A673 (cell line): ENCODE measurements around the gene TOMM34. TPM values are rescaled to one million over a fixed set of nuclear protein-coding genes. Genes with fewer than 3 reads are reported as not detected.

ENCODE experiments used
- BruUV-seq: library from RNA; stranded (reverse); fragments of 400-500 nt; replicated peaks from 2 replicates; lab custom pipeline; 2021; lab: Mats Ljungman, UMichigan
- CTCF ChIA-PET: fragments of 300-600 bp; sonication (Branson Sonifier 250); formaldehyde crosslinking; loops from one replicate; lab custom pipeline; 2022; ENCODE audit warnings: antibody characterized with exemption; lab: Charles Lee
- POLR2A ChIA-PET: fragments of 300-600 bp; sonication (Branson Sonifier 250); formaldehyde crosslinking; loops from one replicate; lab custom pipeline; 2022; ENCODE audit warnings: antibody characterized with exemption; ENCODE audit not compliant: low non-redundant PET; lab: Charles Lee
- DNase-seq: peaks from one replicate; pipeline ENCODE4 v3.0.0-alpha.2; 2015; ENCODE audit warnings: low spot score
- H3K27ac ChIP-seq: fragments of 200-600 bp; sonication (generic); 2 replicates; pipeline ENCODE4 v1.5.1; 2016; ENCODE audit warnings: mixed run types, low read depth, mild to moderate bottlenecking, mixed read lengths, antibody characterized with exemption, low read length; ENCODE audit not compliant: poor library complexity, severe bottlenecking
- H3K27me3 ChIP-seq: fragments of 200-600 bp; sonication (generic); replicated peaks from 2 replicates; pipeline ENCODE4 v1.6.1; 2017; ENCODE audit warnings: mixed run types, low read depth, mild to moderate bottlenecking, mixed read lengths, antibody characterized with exemption, low read length; ENCODE audit not compliant: insufficient read depth, poor library complexity
- H3K36me3 ChIP-seq: fragments of 200-600 bp; sonication (generic); 2 replicates; pipeline ENCODE4 v1.6.1; 2016; ENCODE audit warnings: mixed run types, mild to moderate bottlenecking, mixed read lengths, antibody characterized with exemption, low read length; ENCODE audit not compliant: insufficient read depth, poor library complexity, severe bottlenecking
- H3K4me1 ChIP-seq: fragments of 200-600 bp; sonication (generic); 2 replicates; pipeline ENCODE4 v1.6.1; 2017; ENCODE audit warnings: mixed run types, mild to moderate bottlenecking, mixed read lengths, antibody characterized with exemption, low read length; ENCODE audit not compliant: insufficient read depth, poor library complexity, severe bottlenecking
- H3K4me3 ChIP-seq: fragments of 200-600 bp; sonication (generic); 2 replicates; pipeline ENCODE4 v1.5.1; 2016; ENCODE audit warnings: low read depth, mixed run types, mild to moderate bottlenecking, mixed read lengths, low read length; ENCODE audit not compliant: poor library complexity, severe bottlenecking
- H3K9me3 ChIP-seq: fragments of 200-600 bp; sonication (generic); 2 replicates; pipeline ENCODE4 v1.6.1; 2016; ENCODE audit warnings: mixed run types, low read depth, mild to moderate bottlenecking, mixed read lengths, antibody characterized with exemption, low read length; ENCODE audit not compliant: poor library complexity, severe bottlenecking
- EZH2 ChIP-seq: fragments of 200-600 bp; sonication (generic); IDR thresholded peaks from 2 replicates; pipeline ENCODE4 v1.6.1; 2017; ENCODE audit warnings: borderline replicate concordance, low read depth, mild to moderate bottlenecking, mixed read lengths, antibody characterized with exemption, low read length; ENCODE audit not compliant: poor library complexity, severe bottlenecking
- intact Hi-C: fragments of 100-400 bp; cut with micrococcal nuclease; formaldehyde crosslinking; loops from one replicate; pipeline ENCODE4 v1.10.0; 2022; ENCODE audit not compliant: unreplicated experiment
- total RNA-seq: library from RNA; stranded (reverse); gene quantifications from 2 replicates; pipeline ENCODE4 v1.2.3, GENCODE V29; 2021
- TF ChIP-seq, protein P1 (sequence below): fragments of 300-800, 200-600 bp; sonication (generic); conservative IDR thresholded peaks from 2 replicates; pipeline ENCODE4 v1.5.1; 2017; ENCODE audit warnings: low read depth, mild to moderate bottlenecking, antibody characterized with exemption, low read length, moderate library complexity, mixed read lengths

Gene TOMM34
- total RNA-seq, 1 experiment from 2014 or later, result 53.5 TPM

DNA sequence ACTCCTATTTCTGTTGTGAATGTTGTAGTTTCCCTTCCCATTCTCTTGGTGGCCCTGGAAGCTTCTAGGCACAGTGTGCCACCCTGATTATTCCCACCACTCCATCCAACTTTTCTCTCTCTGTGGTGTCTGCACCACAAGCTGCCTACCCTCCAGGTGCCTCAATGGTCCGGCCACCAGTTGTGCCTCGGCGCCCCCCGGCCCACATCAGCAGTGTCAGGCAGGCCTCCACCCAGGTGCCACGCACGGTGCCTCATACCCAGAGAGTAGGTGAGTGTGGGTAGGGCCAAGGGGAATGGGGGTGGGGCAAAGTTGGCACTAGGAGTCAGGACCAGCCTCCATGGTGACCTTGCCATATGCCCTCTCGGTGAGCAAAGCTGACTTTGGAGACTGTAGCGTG, 27.3 kb downstream of the TOMM34 start:
- CTCF ChIA-PET, result no interaction called here
- Histone ChIP-seq H3K9me3 (no peaks in the 10 kb centered on the region), H3K27me3 (no peaks in the 10 kb centered on the region), H3K4me3 (no peak overlapping the region), H3K36me3 (peaks cover 24% of the 10 kb centered on the region), H3K27ac (no peak overlapping the region), H3K4me1 (no peaks in the 10 kb centered on the region)
- intact Hi-C loops, result no loop called here
- no TSS peak for BruUV-seq
- no peak for TF ChIP-seq EZH2
- TF ChIP-seq, protein P1, sequence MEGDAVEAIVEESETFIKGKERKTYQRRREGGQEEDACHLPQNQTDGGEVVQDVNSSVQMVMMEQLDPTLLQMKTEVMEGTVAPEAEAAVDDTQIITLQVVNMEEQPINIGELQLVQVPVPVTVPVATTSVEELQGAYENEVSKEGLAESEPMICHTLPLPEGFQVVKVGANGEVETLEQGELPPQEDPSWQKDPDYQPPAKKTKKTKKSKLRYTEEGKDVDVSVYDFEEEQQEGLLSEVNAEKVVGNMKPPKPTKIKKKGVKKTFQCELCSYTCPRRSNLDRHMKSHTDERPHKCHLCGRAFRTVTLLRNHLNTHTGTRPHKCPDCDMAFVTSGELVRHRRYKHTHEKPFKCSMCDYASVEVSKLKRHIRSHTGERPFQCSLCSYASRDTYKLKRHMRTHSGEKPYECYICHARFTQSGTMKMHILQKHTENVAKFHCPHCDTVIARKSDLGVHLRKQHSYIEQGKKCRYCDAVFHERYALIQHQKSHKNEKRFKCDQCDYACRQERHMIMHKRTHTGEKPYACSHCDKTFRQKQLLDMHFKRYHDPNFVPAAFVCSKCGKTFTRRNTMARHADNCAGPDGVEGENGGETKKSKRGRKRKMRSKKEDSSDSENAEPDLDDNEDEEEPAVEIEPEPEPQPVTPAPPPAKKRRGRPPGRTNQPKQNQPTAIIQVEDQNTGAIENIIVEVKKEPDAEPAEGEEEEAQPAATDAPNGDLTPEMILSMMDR, result no peak
- no peak for DNase-seq
- POLR2A ChIA-PET, result interaction anchor here (0.6 kb wide), 1 partner anchor 367 kb away, joined by 3 read pairs; no protein-coding TSS in a partner anchor

DNA sequence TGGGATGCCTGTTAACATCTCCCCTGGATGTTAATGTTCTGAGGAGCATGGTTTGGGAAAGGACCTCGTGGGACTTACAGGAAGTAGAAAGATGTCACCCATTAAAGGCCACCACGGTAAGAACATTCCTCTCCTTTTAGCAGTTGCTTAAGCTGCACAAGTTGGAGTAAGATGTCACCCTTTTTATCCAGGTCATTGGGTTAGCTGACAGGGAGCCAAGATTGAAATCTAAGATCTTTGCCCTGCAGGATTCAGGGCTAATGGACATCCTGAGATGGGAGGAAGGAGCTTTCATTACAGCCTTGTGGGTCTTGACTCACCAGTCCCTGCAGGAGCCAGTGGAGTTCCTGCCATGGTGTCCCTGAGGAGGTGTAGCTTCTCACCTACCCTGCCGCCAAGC, 28.3 kb downstream of the TOMM34 start:
- DNase-seq, result no peak
- BruUV-seq, result TSS peak; percentile 36
- H3K27ac ChIP-seq, result no peak overlapping the region
- ChIA-PET CTCF (no interaction called here), POLR2A (no interaction called here)
- H3K4me3 ChIP-seq, result no peak overlapping the region
- no peaks in the 10 kb centered on the region for H3K9me3 ChIP-seq
- intact Hi-C loops, result no loop called here
- H3K27me3 ChIP-seq, result no peaks in the 10 kb centered on the region
- H3K36me3 ChIP-seq, result peaks cover 22% of the 10 kb centered on the region
- no peak for TF ChIP-seq EZH2
- TF ChIP-seq, protein P1, result no peak
- H3K4me1 ChIP-seq, result no peaks in the 10 kb centered on the region

DNA sequence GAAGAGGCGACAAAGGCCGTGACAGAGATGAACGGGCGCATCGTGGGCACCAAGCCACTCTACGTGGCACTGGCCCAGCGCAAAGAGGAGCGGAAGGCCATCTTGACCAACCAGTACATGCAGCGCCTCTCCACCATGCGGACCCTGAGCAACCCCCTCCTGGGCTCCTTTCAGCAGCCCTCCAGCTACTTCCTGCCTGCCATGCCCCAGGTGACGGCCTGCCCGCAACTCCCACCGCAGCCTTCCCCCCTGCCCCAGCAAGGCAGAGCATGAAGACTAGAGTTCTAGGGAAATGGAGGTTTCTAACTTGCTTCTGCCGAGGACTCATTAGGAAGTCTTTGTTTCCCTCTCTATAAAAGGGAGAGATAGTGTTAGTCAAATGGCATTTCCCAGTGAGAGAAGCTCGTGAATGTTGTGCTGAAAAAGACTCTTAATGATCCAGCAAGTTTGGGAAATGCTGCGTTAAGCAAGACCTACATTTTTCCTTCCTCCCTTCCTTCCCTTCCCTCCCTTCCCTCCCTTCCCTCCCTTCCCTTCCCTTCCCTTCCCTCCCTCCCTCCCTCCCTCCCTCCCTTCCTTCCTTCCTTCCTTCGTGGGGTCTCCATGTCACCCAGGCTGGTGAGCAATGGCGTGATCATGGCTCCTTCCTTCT, 29.6 kb downstream of the TOMM34 start:
- intact Hi-C loops, result no loop called here
- no peak overlapping the region for H3K27ac ChIP-seq
- no peak overlapping the region for H3K4me3 ChIP-seq
- TF ChIP-seq EZH2, result no peak
- TF ChIP-seq, protein P1, result no peak
- BruUV-seq, result no TSS peak
- H3K36me3 ChIP-seq, result peaks cover 13% of the 10 kb centered on the region
- DNase-seq, result no peak
- ChIA-PET POLR2A (no interaction called here), CTCF (no interaction called here)
- H3K9me3 ChIP-seq, result no peaks in the 10 kb centered on the region
- no peaks in the 10 kb centered on the region for H3K4me1 ChIP-seq
- no peaks in the 10 kb centered on the region for H3K27me3 ChIP-seq
